Neutrophil (primary cell): ENCODE data around the gene PAX8.

Experiments
- H3K27ac ChIP-seq: fragments of 200-600 bp; sonication (generic); 2 replicates; pipeline ENCODE4 v1.5.1; 2016; ENCODE audit warnings: mild to moderate bottlenecking, moderate library complexity
- H3K27me3 ChIP-seq: fragments of 200-600 bp; sonication (generic); 2 replicates; pipeline ENCODE4 v1.6.0; 2016; ENCODE audit warnings: mild to moderate bottlenecking
- H3K36me3 ChIP-seq: fragments of 200-600 bp; sonication (generic); 2 replicates; pipeline ENCODE4 v1.5.1; 2017
- H3K4me1 ChIP-seq, 2 experiments: fragments of 200-600 bp in 1 of 2; sonication (generic) in 1 of 2; 1 replicate in 1 of 2; 2 replicates in 1 of 2; pipeline versions ENCODE4 v1.5.1 to v1.6.1; 2013 to 2016; ENCODE audit warnings: low read depth in 1 of 2, low read length in 1 of 2, mild to moderate bottlenecking in 1 of 2, moderate library complexity in 1 of 2; ENCODE audit not compliant: control insufficient read depth in 1 of 2, insufficient read depth in 1 of 2
- H3K4me3 ChIP-seq, 2 experiments: fragments of 200-600 bp in 1 of 2; sonication (generic) in 1 of 2; 1 replicate in 1 of 2; 2 replicates in 1 of 2; pipeline ENCODE4 v1.5.1; 2013 to 2016; ENCODE audit warnings: low read depth in 1 of 2, low read length in 1 of 2, mild to moderate bottlenecking in 1 of 2, moderate library complexity in 1 of 2
- H3K9me3 ChIP-seq: fragments of 200-600 bp; sonication (generic); 2 replicates; pipeline ENCODE4 v1.5.1; 2016
- CTCF ChIP-seq: fragments of 200-600 bp; sonication (generic); IDR thresholded peaks from 2 replicates; pipeline ENCODE4 v1.5.1; 2016; ENCODE audit warnings: antibody characterized with exemption

The PAX8 gene

GRCh38 chr2:113226462-113226861, 52.3 kb downstream of the PAX8 start:
- H3K9me3 ChIP-seq: no peaks in the 10 kb centered on the region
- TF ChIP-seq CTCF: no peak
- no peaks in the 10 kb centered on the region for H3K27me3 ChIP-seq
- no peak overlapping the region for H3K4me3 ChIP-seq
- no peaks in the 10 kb centered on the region for H3K36me3 ChIP-seq
- H3K4me1 ChIP-seq: peaks cover 10 to 16% of the 10 kb centered on the region in 2 experiments
- H3K27ac ChIP-seq: no peak overlapping the region

- Histone ChIP-seq H3K36me3 (no peaks in the 10 kb centered on the region), H3K4me3 (no peak overlapping the region)
Observed at GRCh38 chr2:113225263-113226259, 53.2 kb downstream of the PAX8 start.

GRCh38 chr2:113224647-113225236, 54.0 kb downstream of the PAX8 start:
- Histone ChIP-seq H3K4me3 (no peak overlapping the region), H3K27ac (no peak overlapping the region), H3K27me3 (no peaks in the 10 kb centered on the region), H3K36me3 (no peaks in the 10 kb centered on the region), H3K4me1 (peaks cover 8 to 13% of the 10 kb centered on the region in 2 experiments), H3K9me3 (no peaks in the 10 kb centered on the region)
- TF ChIP-seq CTCF: no peak

More at GRCh38 chr2:113225263-113226259, 53.2 kb downstream of the PAX8 start:
- TF ChIP-seq CTCF: no peak
- Histone ChIP-seq H3K27ac (no peak overlapping the region), H3K9me3 (no peaks in the 10 kb centered on the region), H3K4me1 (peaks cover 10 to 14% of the 10 kb centered on the region in 2 experiments), H3K27me3 (no peaks in the 10 kb centered on the region)

GRCh38 chr2:113223813-113224212, 54.9 kb downstream of the PAX8 start:
- H3K36me3 ChIP-seq: no peaks in the 10 kb centered on the region
- peaks cover 8 to 14% of the 10 kb centered on the region in 2 experiments for H3K4me1 ChIP-seq
- no peak for TF ChIP-seq CTCF
- no peaks in the 10 kb centered on the region for H3K9me3 ChIP-seq
- H3K4me3 ChIP-seq: no peak overlapping the region
- no peaks in the 10 kb centered on the region for H3K27me3 ChIP-seq
- no peak overlapping the region for H3K27ac ChIP-seq

GRCh38 chr2:113221846-113222245, 56.9 kb downstream of the PAX8 start:
- no peak for TF ChIP-seq CTCF
- peaks cover 15 to 21% of the 10 kb centered on the region in 2 experiments for H3K4me1 ChIP-seq

More at GRCh38 chr2:113221846-113222245, 56.9 kb downstream of the PAX8 start:
- Histone ChIP-seq H3K36me3 (no peaks in the 10 kb centered on the region), H3K27me3 (no peaks in the 10 kb centered on the region), H3K9me3 (no peaks in the 10 kb centered on the region), H3K27ac (no peak overlapping the region), H3K4me3 (no peak overlapping the region)
